HEK293 (cell line): ENCODE data around the gene ARPC5L.

ENCODE experiments used
- CTCF ChIA-PET: fragments of 350-600 bp; formaldehyde crosslinking; extraction: SDS; loops from one replicate; lab custom pipeline; 2021; ENCODE audit warnings: antibody characterized with exemption; lab: Yijun Ruan, JAX
- POLR2A ChIA-PET: fragments of 300-600 bp; formaldehyde crosslinking; extraction: SDS; loops from one replicate; lab custom pipeline; 2020; ENCODE audit warnings: antibody characterized with exemption, inconsistent platforms; lab: Yijun Ruan, JAX
- H3K27ac ChIP-seq: fragments of 200-500 bp; sonication (Bioruptor generic); 2 replicates; pipeline ENCODE4 v1.5.1; 2014; ENCODE audit warnings: low read depth, low read length, control low read depth, inconsistent platforms; ENCODE audit errors: extremely low read depth
- H3K36me3 ChIP-seq, 2 experiments: fragments of 200-500 bp in 1 of 2; sonication (Bioruptor generic) in 1 of 2; 1 replicate in 1 of 2; 2 replicates in 1 of 2; pipeline ENCODE4 v1.5.1; 2014 to 2017; ENCODE audit warnings: inconsistent platforms in 2 of 2, low read length in 2 of 2; ENCODE audit not compliant: control insufficient read depth in 2 of 2, insufficient read depth in 1 of 2
- H3K4me1 ChIP-seq: fragments of 200-500 bp; sonication (Bioruptor generic); 2 replicates; pipeline ENCODE4 v1.5.1; 2014; ENCODE audit warnings: mild to moderate bottlenecking, low read length, inconsistent platforms; ENCODE audit not compliant: control insufficient read depth, insufficient read depth
- H3K4me3 ChIP-seq: 2 replicates; pipeline ENCODE4 v1.5.1; 2011; ENCODE audit warnings: low read depth, mild to moderate bottlenecking, control low read depth, low read length, moderate library complexity
- H3K9me3 ChIP-seq: fragments of 200-500 bp; sonication (Bioruptor generic); 2 replicates; pipeline ENCODE4 v1.5.1; 2014; ENCODE audit warnings: low read depth, low read length, inconsistent platforms; ENCODE audit not compliant: control insufficient read depth, insufficient read depth
- EGR2 ChIP-seq: fragments of 450-650 bp; formaldehyde crosslinking; IDR thresholded peaks from 2 replicates; pipeline ENCODE4 v1.5.1; 2016; ENCODE audit warnings: low read depth, missing biosample characterization, missing genetic modification characterization
- GLI2 ChIP-seq: fragments of 450-650 bp; formaldehyde crosslinking; IDR thresholded peaks from 2 replicates; pipeline ENCODE4; 2017; ENCODE audit warnings: missing biosample characterization, missing genetic modification characterization, low read depth, borderline replicate concordance
- HOXA7 ChIP-seq: sonication (generic); formaldehyde crosslinking; IDR thresholded peaks from 2 replicates; pipeline ENCODE4 v1.8.1; 2022; ENCODE audit warnings: missing genetic modification reagents, borderline replicate concordance
- OSR2 ChIP-seq: fragments of 450-650 bp; formaldehyde crosslinking; IDR thresholded peaks from 2 replicates; pipeline ENCODE4 v1.5.1; 2016; ENCODE audit warnings: missing biosample characterization, missing genetic modification characterization
- SP2 ChIP-seq: fragments of 450-650 bp; formaldehyde crosslinking; IDR thresholded peaks from 2 replicates; pipeline ENCODE4 v1.5.1; 2016; ENCODE audit warnings: missing biosample characterization, missing genetic modification characterization
- ZBTB26 ChIP-seq: fragments of 450-650 bp; formaldehyde crosslinking; optimal IDR thresholded peaks from 2 replicates; pipeline ENCODE3; 2016; ENCODE audit warnings: missing biosample characterization, mild to moderate bottlenecking, missing genetic modification characterization
- ZFHX2 ChIP-seq: fragments of 450-650 bp; formaldehyde crosslinking; conservative IDR thresholded peaks from 2 replicates; pipeline ENCODE4 v1.5.1; 2016; ENCODE audit warnings: missing biosample characterization, missing genetic modification characterization
- ZIC2 ChIP-seq: fragments of 450-650 bp; formaldehyde crosslinking; IDR thresholded peaks from 2 replicates; pipeline ENCODE4 v1.5.1; 2016; ENCODE audit warnings: missing biosample characterization, missing genetic modification characterization
- ZNF121 ChIP-seq: fragments of 450-650 bp; formaldehyde crosslinking; IDR thresholded peaks from 2 replicates; pipeline ENCODE4 v1.5.1; 2016; ENCODE audit warnings: missing biosample characterization, missing genetic modification characterization
- ZNF148 ChIP-seq: fragments of 450-650 bp; formaldehyde crosslinking; IDR thresholded peaks from 2 replicates; pipeline ENCODE4 v1.5.0; 2017; ENCODE audit warnings: missing biosample characterization, missing genetic modification characterization, borderline replicate concordance
- ZNF324 ChIP-seq: fragments of 450-650 bp; formaldehyde crosslinking; IDR thresholded peaks from 2 replicates; pipeline ENCODE4 v1.5.1; 2016; ENCODE audit warnings: missing biosample characterization, missing genetic modification characterization
- ZNF404 ChIP-seq: fragments of 450-650 bp; formaldehyde crosslinking; IDR thresholded peaks from 2 replicates; pipeline ENCODE4 v1.5.1; 2017; ENCODE audit warnings: missing biosample characterization, missing genetic modification characterization
- ZNF580 ChIP-seq: fragments of 450-650 bp; formaldehyde crosslinking; IDR thresholded peaks from 2 replicates; pipeline ENCODE4 v1.5.1; 2016; ENCODE audit warnings: missing biosample characterization, missing genetic modification characterization
- ZNF600 ChIP-seq: fragments of 450-650 bp; formaldehyde crosslinking; IDR thresholded peaks from 2 replicates; pipeline ENCODE4 v1.5.1; 2016; ENCODE audit warnings: missing biosample characterization, missing genetic modification characterization
- ZNF639 ChIP-seq: fragments of 450-650 bp; formaldehyde crosslinking; IDR thresholded peaks from 2 replicates; pipeline ENCODE4 v1.5.1; 2016; ENCODE audit warnings: missing biosample characterization, missing genetic modification characterization
- ZNF660 ChIP-seq: fragments of 450-650 bp; IDR thresholded peaks from 2 replicates; pipeline ENCODE4 v1.5.1; 2018; ENCODE audit warnings: missing biosample characterization, mild to moderate bottlenecking, missing genetic modification characterization
- ZNF670 ChIP-seq: fragments of 450-650 bp; formaldehyde crosslinking; IDR thresholded peaks from 2 replicates; pipeline ENCODE4 v1.5.1; 2016; ENCODE audit warnings: missing biosample characterization, missing genetic modification characterization, low read depth
- ZNF707 ChIP-seq: fragments of 450-650 bp; formaldehyde crosslinking; IDR thresholded peaks from 2 replicates; pipeline ENCODE4 v1.5.1; 2016; ENCODE audit warnings: missing biosample characterization, missing genetic modification characterization
- ZNF777 ChIP-seq: fragments of 450-650 bp; formaldehyde crosslinking; IDR thresholded peaks from 2 replicates; pipeline ENCODE4 v1.5.1; 2017; ENCODE audit warnings: missing biosample characterization, missing genetic modification characterization, borderline replicate concordance
- ZNF792 ChIP-seq: fragments of 450-650 bp; formaldehyde crosslinking; IDR thresholded peaks from 2 replicates; pipeline ENCODE4 v1.5.1; 2016; ENCODE audit warnings: missing biosample characterization, missing genetic modification characterization

The ARPC5L gene

GRCh38 chr9:124873664-124874063 is 11.7 kb downstream of the ARPC5L start:
- Histone ChIP-seq H3K4me3 (no peak overlapping the region), H3K4me1 (no peaks in the 10 kb centered on the region), H3K36me3 (peaks cover 8 to 80% of the 10 kb centered on the region in 2 experiments; a peak in 2 of 3 replicates), H3K27ac (no peak overlapping the region), H3K9me3 (no peaks in the 10 kb centered on the region)
- peak; percentile 52; the same call in 1 of the 2 replicates for TF ChIP-seq ZNF600
- peak; percentile 46; the same call in 1 of the 2 replicates for TF ChIP-seq ZIC2 (tag by site-specific recombination)
- TF ChIP-seq ZNF404 (tag by site-specific recombination): no peak
- TF ChIP-seq ZNF792 (tag by site-specific recombination): no peak
- no peak for TF ChIP-seq ZNF670 (tag by site-specific recombination)
- no peak for TF ChIP-seq GLI2
- TF ChIP-seq ZNF639 (tag by site-specific recombination): no peak
- no peak for TF ChIP-seq HOXA7
- no peak for TF ChIP-seq ZNF324
- TF ChIP-seq SP2 (tag by site-specific recombination): no peak
- TF ChIP-seq ZNF777 (tag by site-specific recombination): no peak
- TF ChIP-seq ZNF660: no peak
- no peak for TF ChIP-seq OSR2 (tag by site-specific recombination)
- POLR2A ChIA-PET: interaction anchor here (1.8 to 2.4 kb wide), 2 partner anchors 11 to 368 kb away, joined by 5 to 8 read pairs; partner anchors contain the start of genes ARPC5L and HSPA5
- CTCF ChIA-PET: interaction anchor here (0.9 to 2.2 kb wide), 2 partner anchors 21 to 102 kb away, joined by 3 to 10 read pairs; partner anchors contain the start of gene WDR38

GRCh38 chr9:124875501-124875900 is 13.6 kb downstream of the ARPC5L start:
- POLR2A ChIA-PET: no interaction called here
- TF ChIP-seq ZNF121 (tag by site-specific recombination) (no peak), ZNF707 (tag by site-specific recombination) (no peak), ZFHX2 (peak; percentile 33; the same call in 1 of the 2 replicates), EGR2 (tag by site-specific recombination) (peak; percentile 40; the same call in 1 of the 2 replicates)
- Histone ChIP-seq H3K9me3 (no peaks in the 10 kb centered on the region), H3K4me3 (no peak overlapping the region), H3K27ac (no peak overlapping the region), H3K36me3 (peaks cover 8 to 98% of the 10 kb centered on the region in 2 experiments; a peak in 2 of 3 replicates), H3K4me1 (no peaks in the 10 kb centered on the region)
- CTCF ChIA-PET: no interaction called here

GRCh38 chr9:124877021-124877782 is 15.3 kb downstream of the ARPC5L start:
- no peaks in the 10 kb centered on the region for H3K9me3 ChIP-seq
- H3K4me1 ChIP-seq: no peaks in the 10 kb centered on the region
- H3K27ac ChIP-seq: no peak overlapping the region; the same call in 1 of the 2 replicates
- POLR2A ChIA-PET: interaction anchor here (1.1 to 2.3 kb wide), 3 partner anchors 15 to 267 kb away, joined by 4 to 8 read pairs (median 5); partner anchors contain the start of genes ARPC5L, RPL35 and SCAI
- CTCF ChIA-PET: interaction anchor here (0.6 to 1.3 kb wide), 4 partner anchors 8 to 299 kb away, joined by 3 to 4 read pairs (median 3); no protein-coding TSS in a partner anchor
- H3K4me3 ChIP-seq: no peak overlapping the region
- TF ChIP-seq ZNF580 (tag by site-specific recombination) (no peak), ZBTB26 (tag by site-specific recombination) (no peak), ZNF148 (tag by site-specific recombination) (no peak)
- TF ChIP-seq, all 188 proteins: peak for 0
- peaks cover 8 to 98% of the 10 kb centered on the region in 2 experiments; a peak in 2 of 3 replicates for H3K36me3 ChIP-seq
